Ishikawa (cell line): Measurements from ENCODE around the gene KRT9.

Experiments
- EP300 ChIP-seq: IDR thresholded peaks from 2 replicates; pipeline ENCODE4 v1.6.1; 2012; ENCODE audit warnings: borderline replicate concordance
- FOXM1 ChIP-seq: IDR thresholded peaks from 2 replicates; pipeline ENCODE4 v1.6.1; 2012; ENCODE audit warnings: low read depth, borderline replicate concordance
- NFIC ChIP-seq: IDR thresholded peaks from 2 replicates; pipeline ENCODE4 v1.6.1; 2012
- RAD21 ChIP-seq: IDR thresholded peaks from 2 replicates; pipeline ENCODE4 v1.6.1; 2012; ENCODE audit warnings: low read depth
- TAF1 ChIP-seq: IDR thresholded peaks from 2 replicates; pipeline ENCODE4 v1.6.1; 2012; ENCODE audit warnings: low read depth, mild to moderate bottlenecking
- TEAD4 ChIP-seq: IDR thresholded peaks from 2 replicates; pipeline ENCODE4 v1.6.1; 2012
- TF ChIP-seq, protein P1 (sequence below): IDR thresholded peaks from 2 replicates; pipeline ENCODE4 v1.6.1; 2012
- TF ChIP-seq, protein P2 (sequence below): IDR thresholded peaks from 2 replicates; pipeline ENCODE4 v1.6.1; 2012; ENCODE audit warnings: low read depth, mild to moderate bottlenecking

DNA sequence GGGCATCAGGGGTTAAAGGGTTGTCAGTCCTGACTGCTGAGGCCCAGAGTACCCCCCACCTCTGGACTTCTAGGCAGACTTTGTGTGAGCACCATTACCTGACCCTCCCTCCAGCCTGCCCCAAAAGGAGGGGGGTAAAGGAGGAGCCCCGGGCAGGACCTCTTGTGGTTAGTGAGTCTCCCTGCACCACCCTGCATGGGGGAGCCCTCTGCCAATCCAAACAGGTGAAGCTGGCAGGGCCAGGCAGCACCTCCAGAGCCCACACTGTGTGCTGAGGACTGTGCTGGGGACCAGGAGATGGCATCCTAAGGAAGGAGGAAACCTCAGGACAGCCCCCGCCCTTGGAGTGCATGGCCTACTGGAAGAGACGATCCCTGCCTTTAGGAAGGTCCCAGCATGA lies 17.4 kb upstream of the KRT9 start:
- TF ChIP-seq, protein P1, sequence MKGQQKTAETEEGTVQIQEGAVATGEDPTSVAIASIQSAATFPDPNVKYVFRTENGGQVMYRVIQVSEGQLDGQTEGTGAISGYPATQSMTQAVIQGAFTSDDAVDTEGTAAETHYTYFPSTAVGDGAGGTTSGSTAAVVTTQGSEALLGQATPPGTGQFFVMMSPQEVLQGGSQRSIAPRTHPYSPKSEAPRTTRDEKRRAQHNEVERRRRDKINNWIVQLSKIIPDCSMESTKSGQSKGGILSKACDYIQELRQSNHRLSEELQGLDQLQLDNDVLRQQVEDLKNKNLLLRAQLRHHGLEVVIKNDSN: no peak
- TF ChIP-seq RAD21 (no peak), TAF1 (no peak), TEAD4 (no peak), FOXM1 (no peak), NFIC (no peak), EP300 (no peak)
- TF ChIP-seq, protein P2, sequence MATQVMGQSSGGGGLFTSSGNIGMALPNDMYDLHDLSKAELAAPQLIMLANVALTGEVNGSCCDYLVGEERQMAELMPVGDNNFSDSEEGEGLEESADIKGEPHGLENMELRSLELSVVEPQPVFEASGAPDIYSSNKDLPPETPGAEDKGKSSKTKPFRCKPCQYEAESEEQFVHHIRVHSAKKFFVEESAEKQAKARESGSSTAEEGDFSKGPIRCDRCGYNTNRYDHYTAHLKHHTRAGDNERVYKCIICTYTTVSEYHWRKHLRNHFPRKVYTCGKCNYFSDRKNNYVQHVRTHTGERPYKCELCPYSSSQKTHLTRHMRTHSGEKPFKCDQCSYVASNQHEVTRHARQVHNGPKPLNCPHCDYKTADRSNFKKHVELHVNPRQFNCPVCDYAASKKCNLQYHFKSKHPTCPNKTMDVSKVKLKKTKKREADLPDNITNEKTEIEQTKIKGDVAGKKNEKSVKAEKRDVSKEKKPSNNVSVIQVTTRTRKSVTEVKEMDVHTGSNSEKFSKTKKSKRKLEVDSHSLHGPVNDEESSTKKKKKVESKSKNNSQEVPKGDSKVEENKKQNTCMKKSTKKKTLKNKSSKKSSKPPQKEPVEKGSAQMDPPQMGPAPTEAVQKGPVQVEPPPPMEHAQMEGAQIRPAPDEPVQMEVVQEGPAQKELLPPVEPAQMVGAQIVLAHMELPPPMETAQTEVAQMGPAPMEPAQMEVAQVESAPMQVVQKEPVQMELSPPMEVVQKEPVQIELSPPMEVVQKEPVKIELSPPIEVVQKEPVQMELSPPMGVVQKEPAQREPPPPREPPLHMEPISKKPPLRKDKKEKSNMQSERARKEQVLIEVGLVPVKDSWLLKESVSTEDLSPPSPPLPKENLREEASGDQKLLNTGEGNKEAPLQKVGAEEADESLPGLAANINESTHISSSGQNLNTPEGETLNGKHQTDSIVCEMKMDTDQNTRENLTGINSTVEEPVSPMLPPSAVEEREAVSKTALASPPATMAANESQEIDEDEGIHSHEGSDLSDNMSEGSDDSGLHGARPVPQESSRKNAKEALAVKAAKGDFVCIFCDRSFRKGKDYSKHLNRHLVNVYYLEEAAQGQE: no peak
